ENCODE measurements around the gene MPC1.
"Not testable (repeated sequence)": the region's sequence is repeated elsewhere in the genome, so short reads cannot be mapped to it uniquely, and the experiment has no call there.

Gene MPC1

DNA sequence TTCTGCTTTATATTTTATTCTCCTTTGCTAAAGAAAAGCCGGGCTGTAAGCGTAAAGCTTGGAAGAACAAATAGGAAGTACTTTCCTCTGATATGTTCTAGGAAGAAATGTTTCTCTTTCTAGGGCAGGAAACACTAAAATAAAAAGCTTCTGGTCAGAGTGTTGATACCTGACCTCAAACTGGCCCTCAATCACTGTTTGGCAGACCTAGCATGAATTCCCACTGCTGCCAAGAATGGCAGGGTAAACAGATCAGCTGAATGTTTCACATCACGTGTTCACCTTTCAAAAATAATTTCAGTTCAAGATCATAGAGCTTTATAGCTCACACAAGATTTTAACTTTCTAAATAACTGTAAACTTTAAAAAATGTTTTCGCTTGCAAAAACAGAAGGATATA, 2.9 kb downstream of the MPC1 start:
- no peaks in the 10 kb centered on the region for H3K9me3 ChIP-seq (ENCODE audit: control insufficient read depth, low read length)
- H3K36me3 ChIP-seq (ENCODE audit: control insufficient read depth, insufficient read depth, low read length) = no peaks in the 10 kb centered on the region
- H3K4me3 ChIP-seq (ENCODE audit: extremely low read depth, insufficient read depth, low read length, poor library complexity, severe bottlenecking) = no peak overlapping the region
- 100% methylated on average over 1 of the region's 4 CpGs; no CpG with 5 or more reads in 1 of the 2 experiments for whole genome bisulfite sequencing, 2 experiments (ENCODE audit: insufficient coverage in 2 of 2)
- no peak overlapping the region for H3K27ac ChIP-seq (ENCODE audit: low read depth, low read length, severe bottlenecking)
- H3K4me1 ChIP-seq (ENCODE audit: control insufficient read depth, insufficient read depth, low read length, poor library complexity, severe bottlenecking) = no peaks in the 10 kb centered on the region

DNA sequence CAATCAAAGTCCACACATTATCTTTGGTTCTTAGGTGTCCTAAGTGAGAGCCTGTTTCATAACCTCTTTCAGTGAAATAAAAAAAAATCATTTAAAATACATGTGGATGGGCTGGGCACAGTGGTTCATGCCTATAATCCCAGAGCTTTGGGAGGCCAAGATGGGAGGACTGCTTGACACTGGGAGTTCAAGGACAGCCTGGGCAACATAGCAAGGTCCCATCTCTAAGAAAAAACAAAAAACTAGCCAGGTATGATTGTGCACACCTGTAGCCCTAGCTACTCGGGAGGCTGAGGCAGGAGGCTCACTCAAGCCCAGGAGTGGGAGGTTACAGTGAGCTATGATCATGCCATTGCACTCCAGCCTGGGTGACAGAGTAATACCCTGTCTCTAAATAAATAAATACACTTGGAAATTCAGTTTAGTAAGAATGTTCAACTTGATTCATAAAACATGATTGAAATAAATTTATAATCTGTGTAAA, 3.6 kb downstream of the MPC1 start:
- no peaks in the 10 kb centered on the region for H3K4me1 ChIP-seq (ENCODE audit: control insufficient read depth, insufficient read depth, low read length, poor library complexity, severe bottlenecking)
- no peaks in the 10 kb centered on the region for H3K9me3 ChIP-seq (ENCODE audit: control insufficient read depth, low read length)
- H3K27ac ChIP-seq (ENCODE audit: low read depth, low read length, severe bottlenecking) = no peak overlapping the region
- 71 to 83% methylated on average over 1 of the region's 1 CpG for WGBS, 2 experiments (ENCODE audit: insufficient coverage in 2 of 2)
- H3K4me3 ChIP-seq (ENCODE audit: extremely low read depth, insufficient read depth, low read length, poor library complexity, severe bottlenecking) = no peak overlapping the region
- H3K36me3 ChIP-seq (ENCODE audit: control insufficient read depth, insufficient read depth, low read length) = no peaks in the 10 kb centered on the region

DNA sequence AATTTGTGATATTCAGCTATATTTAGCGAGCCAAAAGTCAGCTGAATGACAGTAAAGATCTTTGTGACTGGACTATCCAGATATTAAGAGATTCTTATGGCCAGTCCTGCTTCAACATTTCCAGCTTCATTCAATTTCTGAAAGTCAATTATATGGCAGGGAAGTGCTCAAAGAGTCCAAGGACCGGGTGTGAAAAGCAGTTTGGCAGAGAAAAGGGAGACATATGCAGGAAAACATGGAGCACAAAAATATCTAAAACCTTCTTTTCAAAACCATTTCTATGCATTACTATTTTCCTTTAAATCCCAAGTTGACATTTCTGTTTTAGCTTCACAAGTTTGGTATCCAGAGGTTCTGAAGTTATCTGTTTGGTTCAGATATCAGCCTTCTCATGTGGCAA, 5.0 kb downstream of the MPC1 start:
- H3K4me3 ChIP-seq (ENCODE audit: extremely low read depth, insufficient read depth, low read length, poor library complexity, severe bottlenecking) = no peak overlapping the region
- no peaks in the 10 kb centered on the region for H3K4me1 ChIP-seq (ENCODE audit: control insufficient read depth, insufficient read depth, low read length, poor library complexity, severe bottlenecking)
- no peak overlapping the region for H3K27ac ChIP-seq (ENCODE audit: low read depth, low read length, severe bottlenecking)
- 60 to 81% methylated on average over 2 of the region's 2 CpGs for WGBS, 2 experiments (ENCODE audit: insufficient coverage in 2 of 2)
- no peaks in the 10 kb centered on the region for H3K36me3 ChIP-seq (ENCODE audit: control insufficient read depth, insufficient read depth, low read length)
- H3K9me3 ChIP-seq (ENCODE audit: control insufficient read depth, low read length) = no peaks in the 10 kb centered on the region

DNA sequence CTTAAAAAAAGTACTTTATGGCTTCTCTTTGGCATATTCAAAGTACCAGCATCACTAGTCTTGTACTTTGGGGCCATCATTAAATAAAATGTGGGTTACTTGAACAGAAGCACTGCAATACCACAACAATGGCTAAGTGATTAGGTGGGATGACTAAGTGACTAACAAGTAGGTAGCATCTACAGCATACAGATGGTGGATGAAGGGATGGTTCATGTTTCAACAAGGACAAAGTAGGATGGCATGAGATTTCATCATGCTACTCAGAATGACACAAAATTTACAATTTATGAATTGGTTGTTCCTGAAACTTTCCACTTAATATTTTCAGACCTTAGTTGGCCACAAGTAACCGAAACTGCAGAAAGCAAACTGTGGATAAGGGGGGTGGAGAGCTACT, 7.7 kb downstream of the MPC1 start:
- H3K4me3 ChIP-seq (ENCODE audit: extremely low read depth, insufficient read depth, low read length, poor library complexity, severe bottlenecking) = no peak overlapping the region
- WGBS, 2 experiments (ENCODE audit: insufficient coverage in 2 of 2) = no CpG with 5 or more reads among the region's 1 CpG
- no peaks in the 10 kb centered on the region for H3K9me3 ChIP-seq (ENCODE audit: control insufficient read depth, low read length)
- no peaks in the 10 kb centered on the region for H3K4me1 ChIP-seq (ENCODE audit: control insufficient read depth, insufficient read depth, low read length, poor library complexity, severe bottlenecking)
- no peaks in the 10 kb centered on the region for H3K36me3 ChIP-seq (ENCODE audit: control insufficient read depth, insufficient read depth, low read length)
- H3K27ac ChIP-seq (ENCODE audit: low read depth, low read length, severe bottlenecking) = no peak overlapping the region

DNA sequence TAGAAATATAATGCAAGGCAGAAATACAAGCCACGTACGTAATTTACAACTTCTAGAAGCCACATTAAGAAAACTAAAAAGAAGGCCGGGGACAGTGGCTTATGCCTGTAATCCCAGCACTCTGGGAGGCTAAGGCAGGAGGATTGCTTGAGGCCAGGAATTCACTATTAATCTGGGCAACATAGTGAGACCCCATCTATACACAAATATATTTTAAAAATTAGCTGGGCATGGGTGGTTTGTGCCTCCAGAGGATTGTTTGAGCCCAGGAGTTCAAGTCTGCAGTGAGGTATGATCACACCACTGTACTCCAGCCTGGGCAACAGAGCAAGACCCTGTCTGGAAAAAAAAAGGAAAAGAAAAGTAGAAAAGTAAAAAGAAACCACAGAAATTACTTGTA, 12.3 kb downstream of the MPC1 start:
- no peaks in the 10 kb centered on the region for H3K36me3 ChIP-seq (ENCODE audit: control insufficient read depth, insufficient read depth, low read length)
- no peak overlapping the region for H3K4me3 ChIP-seq (ENCODE audit: extremely low read depth, insufficient read depth, low read length, poor library complexity, severe bottlenecking)
- no peak overlapping the region for H3K27ac ChIP-seq (ENCODE audit: low read depth, low read length, severe bottlenecking)
- H3K9me3 ChIP-seq (ENCODE audit: control insufficient read depth, low read length) = no peaks in the 10 kb centered on the region
- peaks cover 6% of the 10 kb centered on the region for H3K4me1 ChIP-seq (ENCODE audit: control insufficient read depth, insufficient read depth, low read length, poor library complexity, severe bottlenecking)
- 100% methylated on average over 3 of the region's 3 CpGs; no CpG with 5 or more reads in 1 of the 2 experiments for WGBS, 2 experiments (ENCODE audit: insufficient coverage in 2 of 2)

DNA sequence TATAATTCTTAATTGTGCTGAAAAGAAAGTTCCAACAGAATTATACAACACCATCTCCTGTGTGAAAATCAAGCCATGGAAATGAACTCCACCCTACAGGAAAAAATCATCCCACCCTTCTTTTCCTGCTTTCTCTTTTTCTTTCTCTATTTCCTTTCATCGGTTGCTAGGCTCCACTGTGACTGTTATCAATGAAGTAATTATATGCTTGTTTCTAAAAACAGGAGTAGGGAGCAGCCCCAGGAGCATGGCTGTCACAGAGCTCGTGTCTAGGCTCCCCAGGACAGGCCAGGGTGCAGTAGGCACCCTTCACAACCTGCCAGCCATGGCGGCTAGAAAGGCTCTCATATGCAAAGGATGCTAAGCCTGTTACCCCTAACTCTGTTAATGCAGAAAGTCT, 13.0 kb downstream of the MPC1 start:
- WGBS, 2 experiments (ENCODE audit: insufficient coverage in 2 of 2) = 93 to 100% methylated on average over 1 to 2 of the region's 3 CpGs

DNA sequence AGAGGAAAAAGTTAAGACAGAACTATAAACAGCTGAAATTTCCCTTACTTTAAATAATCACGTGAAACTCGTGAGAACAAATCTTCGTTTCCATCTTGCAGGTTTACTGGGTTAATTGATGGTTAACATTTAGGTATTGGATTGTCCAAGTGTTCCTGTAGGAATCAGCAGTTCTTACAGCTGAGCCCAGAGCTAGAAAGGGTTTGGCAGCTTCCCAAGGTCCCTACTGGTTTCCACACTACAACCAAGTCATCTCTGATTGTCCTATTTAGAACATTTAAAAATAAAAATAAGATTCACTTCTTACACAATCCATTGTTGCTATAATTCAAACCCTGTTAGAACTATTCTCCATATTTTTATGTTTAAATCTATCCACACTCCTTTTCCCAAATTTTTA, 15.8 kb downstream of the MPC1 start:
- H3K4me1 ChIP-seq (ENCODE audit: control insufficient read depth, insufficient read depth, low read length, poor library complexity, severe bottlenecking) = peaks cover 18% of the 10 kb centered on the region
- no peak overlapping the region for H3K27ac ChIP-seq (ENCODE audit: low read depth, low read length, severe bottlenecking)
- H3K36me3 ChIP-seq (ENCODE audit: control insufficient read depth, insufficient read depth, low read length) = no peaks in the 10 kb centered on the region
- H3K4me3 ChIP-seq (ENCODE audit: extremely low read depth, insufficient read depth, low read length, poor library complexity, severe bottlenecking) = no peak overlapping the region
- no peaks in the 10 kb centered on the region for H3K9me3 ChIP-seq (ENCODE audit: control insufficient read depth, low read length)
- WGBS, 2 experiments (ENCODE audit: insufficient coverage in 2 of 2) = 100% methylated on average over 2 of the region's 3 CpGs; no CpG with 5 or more reads in 1 of the 2 experiments

More for the DNA sequence above, 13.0 kb downstream of the MPC1 start:
- H3K36me3 ChIP-seq (ENCODE audit: control insufficient read depth, insufficient read depth, low read length) = no peaks in the 10 kb centered on the region
- H3K9me3 ChIP-seq (ENCODE audit: control insufficient read depth, low read length) = no peaks in the 10 kb centered on the region
- H3K4me1 ChIP-seq (ENCODE audit: control insufficient read depth, insufficient read depth, low read length, poor library complexity, severe bottlenecking) = peaks cover 12% of the 10 kb centered on the region
- H3K4me3 ChIP-seq (ENCODE audit: extremely low read depth, insufficient read depth, low read length, poor library complexity, severe bottlenecking) = no peak overlapping the region
- H3K27ac ChIP-seq (ENCODE audit: low read depth, low read length, severe bottlenecking) = no peak overlapping the region

DNA sequence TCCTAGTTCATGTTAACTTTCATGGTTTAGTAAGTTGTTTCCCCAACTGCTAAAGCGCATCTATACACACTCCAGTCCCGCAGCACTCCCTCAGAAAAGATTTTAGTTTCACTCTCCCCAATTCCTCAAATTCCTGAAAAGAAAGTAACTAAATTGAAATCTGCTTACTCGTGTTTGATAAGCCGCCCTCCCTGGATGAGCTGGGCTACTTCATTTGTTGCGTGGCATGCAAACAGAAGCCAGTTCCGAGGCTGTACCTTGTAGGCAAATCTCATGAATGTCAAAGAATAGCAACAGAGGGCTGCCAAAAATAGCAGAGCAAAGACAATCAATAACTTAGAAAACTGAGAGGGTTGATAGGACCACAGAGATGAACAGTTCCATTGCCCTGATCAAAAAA, 16.9 kb downstream of the MPC1 start:
- Histone ChIP-seq H3K4me3 (ENCODE audit: extremely low read depth, insufficient read depth, low read length, poor library complexity, severe bottlenecking) (no peak overlapping the region), H3K4me1 (ENCODE audit: control insufficient read depth, insufficient read depth, low read length, poor library complexity, severe bottlenecking) (peaks cover 22% of the 10 kb centered on the region), H3K36me3 (ENCODE audit: control insufficient read depth, insufficient read depth, low read length) (no peaks in the 10 kb centered on the region), H3K27ac (ENCODE audit: low read depth, low read length, severe bottlenecking) (peak overlapping the region; percentile 23), H3K9me3 (ENCODE audit: control insufficient read depth, low read length) (no peaks in the 10 kb centered on the region)
- 42 to 60% methylated on average over 6 of the region's 6 CpGs for WGBS, 2 experiments (ENCODE audit: insufficient coverage in 2 of 2)

DNA sequence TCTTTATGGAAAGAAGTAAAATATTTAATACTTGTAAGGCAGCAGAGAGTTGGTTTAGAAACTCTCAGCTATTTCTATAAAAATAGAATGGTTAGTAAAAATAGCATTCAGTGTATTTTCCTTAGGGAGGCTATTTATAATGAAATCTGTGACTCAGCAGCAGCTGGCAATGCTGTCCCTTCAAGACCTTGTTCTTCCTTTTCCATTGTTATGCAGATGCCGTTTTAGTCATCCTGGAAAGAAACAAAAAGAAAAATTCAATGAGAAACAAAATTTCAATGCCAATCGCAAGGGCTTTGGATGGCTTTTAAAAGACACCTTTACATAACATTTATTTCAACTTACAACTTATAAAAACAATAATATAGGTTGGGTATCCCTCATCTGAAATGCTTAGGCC, 17.5 kb downstream of the MPC1 start:
- Histone ChIP-seq H3K4me3 (ENCODE audit: extremely low read depth, insufficient read depth, low read length, poor library complexity, severe bottlenecking) (no peak overlapping the region), H3K4me1 (ENCODE audit: control insufficient read depth, insufficient read depth, low read length, poor library complexity, severe bottlenecking) (peaks cover 28% of the 10 kb centered on the region), H3K9me3 (ENCODE audit: control insufficient read depth, low read length) (no peaks in the 10 kb centered on the region), H3K27ac (ENCODE audit: low read depth, low read length, severe bottlenecking) (no peak overlapping the region), H3K36me3 (ENCODE audit: control insufficient read depth, insufficient read depth, low read length) (no peaks in the 10 kb centered on the region)
- WGBS, 2 experiments (ENCODE audit: insufficient coverage in 2 of 2) = 14 to 60% methylated on average over 1 of the region's 2 CpGs

DNA sequence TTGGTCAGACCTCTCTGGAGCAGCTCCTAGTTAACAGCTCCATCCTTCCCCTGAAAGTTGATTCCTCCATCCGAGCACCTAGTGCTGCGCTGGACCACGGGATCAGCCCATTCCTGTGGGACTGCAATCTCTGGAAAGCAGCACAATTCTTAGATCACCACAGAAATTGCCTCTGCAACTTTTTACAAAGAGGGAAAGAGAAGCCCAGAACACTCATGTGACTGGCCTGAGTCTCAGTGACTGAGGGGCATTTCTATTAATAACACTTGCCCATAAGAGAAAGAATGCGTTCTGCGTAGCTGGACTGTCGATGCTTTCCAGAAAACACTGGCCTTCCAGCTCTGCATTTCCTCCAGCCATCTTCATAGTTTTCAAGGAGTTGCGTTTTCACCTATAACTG, 18.3 kb downstream of the MPC1 start:
- H3K36me3 ChIP-seq (ENCODE audit: control insufficient read depth, insufficient read depth, low read length) = no peaks in the 10 kb centered on the region
- H3K4me1 ChIP-seq (ENCODE audit: control insufficient read depth, insufficient read depth, low read length, poor library complexity, severe bottlenecking) = peaks cover 28% of the 10 kb centered on the region
- 80 to 82% methylated on average over 6 to 7 of the region's 7 CpGs for WGBS, 2 experiments (ENCODE audit: insufficient coverage in 2 of 2)
- peak overlapping the region; percentile 5 for H3K27ac ChIP-seq (ENCODE audit: low read depth, low read length, severe bottlenecking)
- no peaks in the 10 kb centered on the region for H3K9me3 ChIP-seq (ENCODE audit: control insufficient read depth, low read length)
- H3K4me3 ChIP-seq (ENCODE audit: extremely low read depth, insufficient read depth, low read length, poor library complexity, severe bottlenecking) = no peak overlapping the region

DNA sequence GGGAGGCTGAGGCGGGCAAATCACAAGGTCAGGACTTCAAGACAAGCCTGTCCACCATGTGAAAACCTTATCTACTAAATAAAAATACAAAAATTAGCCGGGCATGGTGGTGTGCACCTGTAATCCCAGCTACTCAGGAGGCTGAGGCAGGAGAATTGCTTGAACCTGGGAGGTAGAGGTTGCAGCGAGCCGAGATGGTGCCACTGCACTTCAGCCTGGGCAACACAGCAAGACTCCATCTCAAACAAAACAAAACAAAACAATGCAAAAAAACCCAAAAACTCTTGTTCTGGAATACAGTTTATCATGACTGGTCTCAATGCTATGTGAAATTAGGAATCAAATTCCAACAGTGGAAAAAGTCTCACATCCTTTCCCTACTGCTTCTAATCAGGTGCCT, 20.3 kb downstream of the MPC1 start:
- peaks cover 28% of the 10 kb centered on the region for H3K4me1 ChIP-seq (ENCODE audit: control insufficient read depth, insufficient read depth, low read length, poor library complexity, severe bottlenecking)
- not testable (repeated sequence) for H3K4me3 ChIP-seq (ENCODE audit: extremely low read depth, insufficient read depth, low read length, poor library complexity, severe bottlenecking); H3K27ac ChIP-seq (ENCODE audit: low read depth, low read length, severe bottlenecking); H3K36me3 ChIP-seq (ENCODE audit: control insufficient read depth, insufficient read depth, low read length); H3K9me3 ChIP-seq (ENCODE audit: control insufficient read depth, low read length)
- 83% methylated on average over 1 to 4 of the region's 4 CpGs for WGBS, 2 experiments (ENCODE audit: insufficient coverage in 2 of 2)

Measured in mesodermal cell (in vitro differentiated cells).